Spinal cord (tissue), 10 donors: ENCODE data around the gene ARRB2. TPM values are rescaled to one million over a fixed set of nuclear protein-coding genes. Genes with fewer than 3 reads are reported as not detected.

Source experiments
- DNase-seq, 6 donors: peaks; one replicate each; pipeline versions ENCODE4 v3.0.0 to v3.0.0-alpha.2; 2013 to 2015; ENCODE audit warnings: low spot score in 6 of 6, low read depth in 4 of 6
- H3K27ac ChIP-seq: one replicate; pipeline ENCODE4 v1.5.1; 2013; ENCODE audit warnings: low read depth, low read length, control low read depth
- H3K27me3 ChIP-seq: one replicate; pipeline ENCODE4 v1.6.1; 2013; ENCODE audit warnings: low read length; ENCODE audit not compliant: control insufficient read depth, insufficient read depth
- H3K36me3 ChIP-seq: one replicate; pipeline ENCODE4 v1.6.1; 2013; ENCODE audit warnings: low read length; ENCODE audit not compliant: control insufficient read depth, insufficient read depth
- H3K4me1 ChIP-seq: one replicate; pipeline ENCODE4 v1.6.1; 2013; ENCODE audit warnings: low read length; ENCODE audit not compliant: control insufficient read depth, insufficient read depth
- H3K4me3 ChIP-seq: one replicate; pipeline ENCODE4 v1.5.1; 2013; ENCODE audit warnings: low read depth, low read length, control low read depth
- H3K9me3 ChIP-seq: one replicate; pipeline ENCODE4 v1.6.1; 2013; ENCODE audit warnings: low read length; ENCODE audit not compliant: control insufficient read depth, insufficient read depth
- WGBS: methylation state at CpG from one replicate; pipeline ENCODE4 v1.1.5; 2013; ENCODE audit warnings: missing lambda C conversion rate; ENCODE audit not compliant: insufficient coverage; 5-methylcytosine and 5-hydroxymethylcytosine counted together
- polyA plus RNA-seq, 2 donors: library from polyadenylated mRNA; unstranded; fragments of 120-200 nt; gene quantifications; one replicate each; pipeline ENCODE4 v1.2.1, GENCODE V29; 2013; ENCODE audit not compliant: insufficient read length in 2 of 2
- total RNA-seq, 2 donors: library from RNA; depleted of rRNA in 1 of 2; stranded (reverse); fragments of 120-200 nt in 1 of 2; fragments of >200 nt in 1 of 2; gene quantifications; one replicate each; pipeline versions ENCODE4 v1.2.3 to v1.2.4, GENCODE V29; 2013 to 2014
- donor health status: healthy.

The ARRB2 gene
- total and polyA plus RNA-seq, 4 donors, result 21.2 to 105 (median 66.5) TPM

- Histone ChIP-seq H3K4me1 (peaks cover 19% of the 10 kb centered on the region), H3K4me3 (peak overlapping the region; percentile 62), H3K27ac (no peak overlapping the region), H3K27me3 (peaks cover 54% of the 10 kb centered on the region), H3K9me3 (no peaks in the 10 kb centered on the region), H3K36me3 (peaks cover 4% of the 10 kb centered on the region)
- WGBS, result 8% methylated on average over 34 of the region's 41 CpGs
- DNase-seq, result no peak
Measured at GRCh38 chr17:4738136-4739121, 28.0 kb downstream of the ARRB2 start.

GRCh38 chr17:4739122-4740024, 28.9 kb downstream of the ARRB2 start, which contains the start of the genes CXCL16 and ZMYND15:
TSS of gene CXCL16 (minus strand) at chr17:4739928. CDS start at chr17:4739339, 589 bp downstream.
TSS of gene ZMYND15 (plus strand) at chr17:4739833. CDS start at chr17:4740549, 716 bp downstream.
- Histone ChIP-seq H3K27me3 (peaks cover 63% of the 10 kb centered on the region), H3K4me1 (peaks cover 19% of the 10 kb centered on the region), H3K27ac (no peak within 1 kb of the TSS), H3K36me3 (peaks cover 4% of the 10 kb centered on the region), H3K4me3 (peak within 1 kb of the TSS; percentile 62), H3K9me3 (no peaks in the 10 kb centered on the region)
- under 1% methylated on average over 100 of the region's 100 CpGs for WGBS
- peak in 2 of 6 donors; percentile 9 to 61 for DNase-seq

GRCh38 chr17:4740025-4740351, 29.6 kb downstream of the ARRB2 start:
- Histone ChIP-seq H3K36me3 (peaks cover 2% of the 10 kb centered on the region), H3K4me1 (peaks cover 23% of the 10 kb centered on the region), H3K27ac (no peak overlapping the region), H3K4me3 (peak overlapping the region; percentile 29), H3K27me3 (peaks cover 70% of the 10 kb centered on the region), H3K9me3 (no peaks in the 10 kb centered on the region)
- WGBS, result 9% methylated on average over 13 of the region's 13 CpGs
- no peak for DNase-seq

GRCh38 chr17:4740584-4740983, 30.2 kb downstream of the ARRB2 start:
- H3K27me3 ChIP-seq, result peaks cover 76% of the 10 kb centered on the region
- H3K36me3 ChIP-seq, result no peaks in the 10 kb centered on the region
- H3K4me3 ChIP-seq, result no peak overlapping the region
- DNase-seq, result no peak
- no peaks in the 10 kb centered on the region for H3K9me3 ChIP-seq
- WGBS, result 82% methylated on average over 6 of the region's 8 CpGs
- no peak overlapping the region for H3K27ac ChIP-seq
- peaks cover 29% of the 10 kb centered on the region for H3K4me1 ChIP-seq

GRCh38 chr17:4741544-4741943, 31.1 kb downstream of the ARRB2 start:
- Histone ChIP-seq H3K9me3 (no peaks in the 10 kb centered on the region), H3K27ac (no peak overlapping the region), H3K36me3 (no peaks in the 10 kb centered on the region), H3K27me3 (peaks cover 78% of the 10 kb centered on the region), H3K4me1 (peaks cover 32% of the 10 kb centered on the region), H3K4me3 (no peak overlapping the region)
- 80% methylated on average over 3 of the region's 8 CpGs for WGBS
- no peak for DNase-seq

- Histone ChIP-seq H3K4me3 (no peak overlapping the region), H3K36me3 (no peaks in the 10 kb centered on the region), H3K4me1 (peaks cover 32% of the 10 kb centered on the region), H3K27ac (no peak overlapping the region), H3K9me3 (no peaks in the 10 kb centered on the region), H3K27me3 (peaks cover 78% of the 10 kb centered on the region)
- DNase-seq, result no peak
- WGBS, result 79% methylated on average over 8 of the region's 9 CpGs
Measured at GRCh38 chr17:4742133-4742532, 31.7 kb downstream of the ARRB2 start.

- no peaks in the 10 kb centered on the region for H3K9me3 ChIP-seq
- peaks cover 32% of the 10 kb centered on the region for H3K4me1 ChIP-seq
- DNase-seq, result no peak
- 80% methylated on average over 7 of the region's 10 CpGs for WGBS
- H3K27ac ChIP-seq, result no peak overlapping the region
- no peaks in the 10 kb centered on the region for H3K36me3 ChIP-seq
- no peak overlapping the region for H3K4me3 ChIP-seq
- peaks cover 75% of the 10 kb centered on the region for H3K27me3 ChIP-seq
Measured at GRCh38 chr17:4742629-4743028, 32.2 kb downstream of the ARRB2 start.

- no peak overlapping the region for H3K27ac ChIP-seq
- H3K4me1 ChIP-seq, result peaks cover 29% of the 10 kb centered on the region
- H3K36me3 ChIP-seq, result no peaks in the 10 kb centered on the region
- peaks cover 70% of the 10 kb centered on the region for H3K27me3 ChIP-seq
- 79% methylated on average over 4 of the region's 8 CpGs for WGBS
- DNase-seq, result no peak
- no peak overlapping the region for H3K4me3 ChIP-seq
- no peaks in the 10 kb centered on the region for H3K9me3 ChIP-seq
Measured at GRCh38 chr17:4743216-4743615, 32.8 kb downstream of the ARRB2 start.

GRCh38 chr17:4743898-4744297, 33.5 kb downstream of the ARRB2 start:
- Histone ChIP-seq H3K36me3 (no peaks in the 10 kb centered on the region), H3K27me3 (peaks cover 68% of the 10 kb centered on the region), H3K4me1 (peaks cover 22% of the 10 kb centered on the region), H3K4me3 (no peak overlapping the region), H3K27ac (no peak overlapping the region), H3K9me3 (no peaks in the 10 kb centered on the region)
- DNase-seq, result no peak
- WGBS, result no CpG with 5 or more reads among the region's 9 CpGs
